D721Med (cell line): Measurements from ENCODE around the gene CORO7.
"Not testable (repeated sequence)": the region's sequence is repeated elsewhere in the genome, so short reads cannot be mapped to it uniquely, and the experiment has no call there.

Experiments used
- DNase-seq: peaks from one replicate; pipeline ENCODE4 v3.0.0; 2011; ENCODE audit warnings: low spot score; ENCODE audit not compliant: insufficient read length
- FAIRE-seq: peaks from 2 replicates; lab custom pipeline; 2011; peaks lifted over from hg19 to GRCh38; lab: Jason Lieb, UNC
- TF ChIP-seq, protein P1 (sequence below): IDR thresholded peaks from 2 replicates; pipeline ENCODE4 v1.5.1; 2012; ENCODE audit warnings: mild to moderate bottlenecking, control low read depth; ENCODE audit not compliant: insufficient read depth; ENCODE audit errors: missing control alignments

The CORO7 gene

DNA sequence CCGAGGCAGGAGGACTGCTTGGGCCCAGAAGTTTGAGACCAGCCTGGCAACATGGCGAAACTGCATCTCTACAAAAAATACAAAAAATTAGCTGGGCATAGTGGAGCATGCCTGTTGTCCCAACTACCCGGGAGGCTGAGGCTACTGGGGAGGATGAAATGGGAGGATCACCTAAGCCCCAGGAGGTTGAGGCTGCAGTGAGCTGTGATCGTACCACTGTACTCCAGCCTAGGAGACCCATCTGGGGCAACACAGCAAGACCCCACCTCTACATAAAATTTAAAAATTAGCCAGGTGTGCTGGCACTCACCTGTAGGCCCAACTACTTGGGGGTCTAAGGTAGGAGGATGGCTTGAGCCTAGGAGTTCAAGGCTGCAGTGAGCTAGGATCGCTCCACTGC, 67.1 kb downstream of the CORO7 start:
- DNase-seq (no peak), FAIRE-seq (no peak)
- TF ChIP-seq, protein P1, sequence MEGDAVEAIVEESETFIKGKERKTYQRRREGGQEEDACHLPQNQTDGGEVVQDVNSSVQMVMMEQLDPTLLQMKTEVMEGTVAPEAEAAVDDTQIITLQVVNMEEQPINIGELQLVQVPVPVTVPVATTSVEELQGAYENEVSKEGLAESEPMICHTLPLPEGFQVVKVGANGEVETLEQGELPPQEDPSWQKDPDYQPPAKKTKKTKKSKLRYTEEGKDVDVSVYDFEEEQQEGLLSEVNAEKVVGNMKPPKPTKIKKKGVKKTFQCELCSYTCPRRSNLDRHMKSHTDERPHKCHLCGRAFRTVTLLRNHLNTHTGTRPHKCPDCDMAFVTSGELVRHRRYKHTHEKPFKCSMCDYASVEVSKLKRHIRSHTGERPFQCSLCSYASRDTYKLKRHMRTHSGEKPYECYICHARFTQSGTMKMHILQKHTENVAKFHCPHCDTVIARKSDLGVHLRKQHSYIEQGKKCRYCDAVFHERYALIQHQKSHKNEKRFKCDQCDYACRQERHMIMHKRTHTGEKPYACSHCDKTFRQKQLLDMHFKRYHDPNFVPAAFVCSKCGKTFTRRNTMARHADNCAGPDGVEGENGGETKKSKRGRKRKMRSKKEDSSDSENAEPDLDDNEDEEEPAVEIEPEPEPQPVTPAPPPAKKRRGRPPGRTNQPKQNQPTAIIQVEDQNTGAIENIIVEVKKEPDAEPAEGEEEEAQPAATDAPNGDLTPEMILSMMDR = no peak

DNA sequence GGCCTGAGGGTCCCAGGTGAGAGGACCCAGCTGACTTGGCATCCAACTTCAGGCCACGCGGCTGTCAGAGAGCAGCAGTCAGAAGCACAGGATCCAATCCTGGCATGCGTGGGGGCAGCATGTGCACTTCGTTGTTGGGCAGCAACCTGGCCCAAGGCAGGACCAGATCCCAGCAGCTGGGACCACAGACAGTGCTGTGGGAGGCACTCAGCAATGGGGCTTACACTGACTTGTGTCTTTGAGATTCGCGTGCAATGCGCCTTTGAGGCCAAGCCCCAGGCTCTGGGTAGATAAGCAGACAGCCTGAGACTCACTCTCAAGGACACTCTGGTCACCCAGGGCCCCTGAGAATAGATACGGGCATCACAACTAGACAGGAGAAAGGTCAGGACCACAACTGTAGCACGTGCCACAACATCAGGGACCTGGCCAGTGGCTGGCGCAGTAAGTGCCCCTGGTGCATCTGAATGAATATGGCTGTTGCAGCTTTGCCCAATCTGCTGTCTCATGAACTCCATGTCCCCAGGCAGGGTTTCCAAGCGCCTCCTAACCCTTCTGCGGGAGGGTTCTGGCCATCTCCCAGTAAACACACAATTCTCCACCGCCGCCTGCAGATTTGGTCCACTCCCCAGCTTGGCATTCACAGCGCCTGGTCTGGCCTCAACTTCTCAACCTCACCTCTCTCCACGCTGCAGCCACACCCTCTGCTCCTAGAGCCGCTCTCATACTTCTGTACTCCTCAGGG, 68.5 kb downstream of the CORO7 start:
- FAIRE-seq = no peak
- TF ChIP-seq, protein P1 = no peak
- DNase-seq = no peak

DNA sequence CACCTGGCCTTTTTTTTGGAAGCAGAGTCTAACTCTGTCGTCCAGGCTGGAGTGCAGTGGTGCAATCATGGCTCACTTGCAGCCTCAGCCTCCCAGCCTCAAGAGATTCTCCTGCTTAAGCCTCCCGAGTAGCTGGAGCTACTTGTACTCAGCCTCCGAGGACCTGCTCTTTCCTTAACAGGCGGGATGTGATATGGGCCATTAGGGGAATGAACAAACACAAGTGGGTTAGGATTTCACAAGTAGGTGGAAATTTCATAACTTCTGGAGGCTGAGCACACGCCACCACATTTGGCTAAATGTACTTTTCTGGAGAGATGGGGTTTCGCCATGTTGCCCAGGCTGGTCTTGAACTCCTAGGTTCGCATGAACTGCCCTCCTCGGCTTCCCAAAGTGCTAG, 69.4 kb downstream of the CORO7 start:
- FAIRE-seq (no peak), DNase-seq (no peak)
- TF ChIP-seq, protein P1 = no peak

DNA sequence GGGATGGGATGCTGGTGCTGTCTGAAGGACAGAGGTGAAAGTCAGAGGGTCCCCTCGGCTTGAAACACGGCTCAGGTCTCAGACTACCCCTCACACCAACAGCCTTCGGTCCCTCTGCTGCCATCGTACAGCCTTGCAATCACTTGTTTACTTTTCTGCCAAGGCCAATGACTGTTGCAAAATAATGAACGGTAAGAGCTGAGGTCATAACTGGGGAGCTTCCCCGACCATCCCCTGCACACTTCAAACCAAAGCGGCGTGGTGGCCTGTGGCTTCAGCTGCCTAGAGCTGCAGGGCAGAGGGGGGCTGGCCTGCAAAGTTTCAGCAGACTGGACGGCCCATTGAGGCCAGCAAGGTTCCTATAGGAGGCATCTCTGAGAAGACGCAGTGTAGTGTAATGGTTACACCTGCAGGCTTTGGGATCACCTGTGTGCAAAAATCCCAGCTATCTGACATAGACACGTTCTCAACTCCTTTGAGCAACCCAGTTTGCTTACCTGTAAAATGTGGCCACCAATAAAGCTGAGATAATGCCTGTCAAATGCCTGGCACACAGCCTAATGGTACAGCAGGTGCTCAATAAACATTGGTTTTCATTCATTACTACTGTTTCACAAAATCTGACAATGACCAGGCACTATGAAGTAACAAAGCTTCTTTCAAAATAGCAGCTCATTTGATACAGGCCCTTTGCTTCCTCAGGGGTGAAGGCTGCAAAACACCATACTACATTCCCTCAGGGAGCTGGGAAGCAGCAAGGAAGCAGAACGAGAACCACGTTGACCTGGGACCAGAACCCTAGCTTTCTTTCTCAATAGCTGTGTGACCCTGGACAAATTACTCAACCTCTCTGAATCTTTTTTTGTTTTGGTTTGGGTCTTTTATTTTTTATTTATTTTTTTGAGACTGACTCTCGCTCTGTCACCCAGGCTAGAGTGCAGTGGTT, 70.3 kb downstream of the CORO7 start:
- TF ChIP-seq, protein P1 = no peak
- FAIRE-seq = no peak
- DNase-seq = no peak

DNA sequence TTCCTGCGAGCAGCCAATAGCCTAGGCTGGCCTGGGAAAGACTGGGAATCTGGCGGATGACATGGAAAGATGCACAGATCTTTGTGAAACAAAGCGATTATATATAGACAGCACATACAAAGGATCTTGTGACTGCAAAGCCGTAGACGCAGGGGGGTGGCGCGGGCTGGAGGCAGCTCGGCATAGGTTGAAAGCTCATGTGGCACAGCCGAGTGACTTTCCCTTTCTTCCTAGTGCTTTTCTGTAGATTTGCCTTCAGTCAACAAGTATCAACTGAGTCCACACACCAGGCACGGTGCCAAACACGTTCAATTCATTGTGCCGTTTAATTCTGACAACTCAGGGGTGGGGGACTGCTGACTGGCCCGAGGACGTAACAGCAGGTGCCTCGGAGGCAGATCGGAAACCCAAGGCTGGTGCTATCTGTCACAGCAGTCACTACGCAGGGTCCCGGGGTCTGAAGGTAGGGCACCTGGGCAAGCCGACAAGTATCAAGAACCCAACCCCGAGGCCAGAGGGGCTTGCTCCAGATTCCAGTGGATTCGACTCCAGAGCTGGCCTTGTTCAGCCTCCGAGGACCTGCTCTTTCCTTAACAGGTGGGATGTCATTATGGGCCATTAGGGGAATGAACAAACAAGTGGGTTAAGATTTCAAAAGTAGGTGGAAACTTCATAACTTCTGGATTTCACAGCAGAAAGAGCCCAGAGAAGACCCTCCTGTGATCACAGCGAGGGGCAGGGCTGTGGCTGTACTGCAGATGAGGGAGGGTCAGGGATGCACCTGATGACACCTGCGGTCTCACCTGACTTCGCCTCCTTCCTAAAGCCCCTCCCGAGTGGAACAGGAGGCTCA, 71.2 kb downstream of the CORO7 start:
- FAIRE-seq = no peak
- no peak for DNase-seq
- TF ChIP-seq, protein P1 = no peak

DNA sequence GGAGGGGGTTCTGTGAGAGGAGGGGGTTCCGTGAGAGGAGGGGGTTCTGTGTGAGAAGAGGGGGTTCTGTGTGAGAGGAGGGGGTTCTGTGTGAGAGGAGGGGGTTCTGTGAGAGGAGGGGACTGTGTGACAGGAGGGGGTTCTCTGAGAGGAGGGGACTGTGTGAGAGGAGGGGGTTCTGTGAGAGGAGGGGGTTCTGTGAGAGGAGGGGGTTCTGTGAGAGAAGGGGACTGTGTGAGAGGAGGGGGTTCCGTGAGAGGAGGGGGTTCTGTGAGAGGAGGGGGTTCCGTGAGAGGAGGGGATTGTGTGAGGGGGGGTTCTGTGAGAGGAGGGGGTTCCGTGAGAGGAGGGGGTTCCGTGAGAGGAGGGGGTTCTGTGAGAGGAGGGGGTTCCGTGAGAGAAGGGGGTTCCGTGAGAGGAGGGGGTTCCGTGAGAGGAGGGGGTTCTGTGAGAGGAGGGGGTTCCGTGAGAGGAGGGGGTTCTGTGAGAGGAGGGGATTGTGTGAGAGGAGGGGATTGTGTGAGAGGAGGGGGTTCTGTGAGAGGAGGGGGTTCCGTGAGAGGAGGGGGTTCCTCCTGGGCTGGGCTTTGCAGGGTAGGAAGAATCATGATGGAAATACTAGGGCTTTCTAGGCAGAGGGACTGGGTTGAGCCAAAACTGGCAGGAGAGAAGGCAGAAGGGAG, 72.0 kb downstream of the CORO7 start:
- DNase-seq, FAIRE-seq: not testable (repeated sequence)
